Activated T-cell treated with anti-CD3 and anti-CD28 coated beads, Interleukin-2, amount 50 U/mL, for 72 hours (primary cell): Measurements from ENCODE around the gene WASL. TPM values are rescaled to one million over a fixed set of nuclear protein-coding genes. Genes with fewer than 3 reads are reported as not detected.
A peak's percentile ranks its signal among the peaks of the same experiment; 100 is the strongest.
"Not testable (repeated sequence)": the region's sequence is repeated elsewhere in the genome, so short reads cannot be mapped to it uniquely, and the experiment has no call there.

Experiments
- ATAC-seq, 2 donors: fragments of 150-1000 bp; cut with Tn5 transposase; replicated peaks in 1 of 2; 2 replicates each; pipeline ENCODE4 v1.10.0; 2021; ENCODE audit warnings: moderate library complexity in 2 of 2, mild to moderate bottlenecking in 1 of 2
- DNase-seq, 2 donors: peaks; one replicate each; pipeline ENCODE4 v3.0.0; 2021 to 2022; ENCODE audit warnings: mixed read lengths in 1 of 2
- H3K27ac Mint-ChIP-seq: one replicate; pipeline ENCODE4 v1.8.0; 2022; ENCODE audit warnings: mild to moderate bottlenecking, moderate library complexity, mixed read lengths
- H3K27me3 Mint-ChIP-seq: one replicate; pipeline ENCODE4 v1.8.0; 2022; ENCODE audit warnings: low read depth, mixed read lengths
- H3K36me3 Mint-ChIP-seq, 2 donors: one replicate each; pipeline ENCODE4 v1.8.0; 2022; ENCODE audit warnings: mixed read lengths in 2 of 2, mild to moderate bottlenecking in 1 of 2; ENCODE audit not compliant: insufficient read depth in 2 of 2
- H3K4me1 Mint-ChIP-seq: one replicate; pipeline ENCODE4 v1.8.0; 2022; ENCODE audit warnings: low read depth, mixed read lengths
- H3K4me3 Mint-ChIP-seq, 2 donors: one replicate each; pipeline ENCODE4 v1.8.0; 2022; ENCODE audit warnings: mild to moderate bottlenecking in 2 of 2, mixed read lengths in 2 of 2, moderate library complexity in 2 of 2
- H3K9me3 Mint-ChIP-seq, 2 donors: one replicate each; pipeline ENCODE4 v1.8.0; 2022; ENCODE audit warnings: mixed read lengths in 2 of 2
- total RNA-seq, 2 donors: library from RNA; stranded (reverse); gene quantifications; one replicate each; pipeline ENCODE4 v1.2.3, GENCODE V29; 2022

The WASL gene
- total RNA-seq, 2 donors from 2014 or later: 7.2 to 8.7 TPM

DNA sequence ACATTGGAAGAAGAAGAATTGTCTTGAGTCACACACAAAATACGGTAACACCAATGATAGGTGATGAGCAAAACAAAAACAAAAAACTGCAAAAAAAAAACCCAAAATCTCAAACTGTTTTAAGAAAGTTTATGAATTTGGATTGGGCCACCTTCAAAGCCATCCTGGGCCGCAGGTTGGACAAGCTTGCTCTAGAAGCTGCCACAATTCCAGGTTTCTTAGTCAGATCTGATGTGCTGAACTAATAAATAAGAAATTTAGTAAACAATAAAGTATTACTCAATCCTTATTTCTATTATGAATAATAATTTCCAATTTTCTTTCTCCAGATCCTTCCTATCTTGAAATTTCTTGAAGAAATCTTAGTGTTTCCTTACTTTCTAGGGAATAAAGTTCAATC is 10.0 kb downstream of the WASL start:
- no peak overlapping the region for H3K4me3 Mint-ChIP-seq
- H3K27ac Mint-ChIP-seq: no peak overlapping the region
- H3K9me3 Mint-ChIP-seq: peaks cover 4 to 5% of the 10 kb centered on the region in 2 donors
- H3K27me3 Mint-ChIP-seq: no peaks in the 10 kb centered on the region
- peaks cover 8 to 13% of the 10 kb centered on the region in 2 donors for H3K36me3 Mint-ChIP-seq
- no peak for ATAC-seq
- peaks cover 35% of the 10 kb centered on the region for H3K4me1 Mint-ChIP-seq
- DNase-seq: no peak

DNA sequence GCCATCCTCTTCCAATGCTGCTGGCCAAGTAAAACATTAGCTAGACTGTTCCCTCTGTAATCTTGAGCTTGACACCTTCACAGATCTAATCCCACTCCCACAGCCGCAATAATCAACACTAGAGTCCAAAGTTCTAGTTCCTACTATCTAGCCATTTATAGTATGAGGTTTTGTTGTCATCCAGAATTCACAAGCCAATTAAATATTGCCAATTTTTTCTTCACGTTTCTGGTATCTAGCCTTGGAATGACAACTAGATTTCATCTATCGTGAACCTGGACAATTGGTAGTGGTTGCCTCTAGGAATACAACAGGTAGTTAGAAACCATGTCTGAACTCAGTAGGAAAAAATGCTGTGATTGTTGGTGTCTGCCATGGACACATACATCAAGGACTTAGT is 10.4 kb downstream of the WASL start:
- no peak for ATAC-seq
- H3K4me3 Mint-ChIP-seq: no peak overlapping the region
- no peaks in the 10 kb centered on the region for H3K27me3 Mint-ChIP-seq
- no peak overlapping the region for H3K27ac Mint-ChIP-seq
- no peak for DNase-seq
- peaks cover 10 to 17% of the 10 kb centered on the region in 2 donors for H3K36me3 Mint-ChIP-seq
- peaks cover 35% of the 10 kb centered on the region for H3K4me1 Mint-ChIP-seq
- H3K9me3 Mint-ChIP-seq: peaks cover 4 to 5% of the 10 kb centered on the region in 2 donors

DNA sequence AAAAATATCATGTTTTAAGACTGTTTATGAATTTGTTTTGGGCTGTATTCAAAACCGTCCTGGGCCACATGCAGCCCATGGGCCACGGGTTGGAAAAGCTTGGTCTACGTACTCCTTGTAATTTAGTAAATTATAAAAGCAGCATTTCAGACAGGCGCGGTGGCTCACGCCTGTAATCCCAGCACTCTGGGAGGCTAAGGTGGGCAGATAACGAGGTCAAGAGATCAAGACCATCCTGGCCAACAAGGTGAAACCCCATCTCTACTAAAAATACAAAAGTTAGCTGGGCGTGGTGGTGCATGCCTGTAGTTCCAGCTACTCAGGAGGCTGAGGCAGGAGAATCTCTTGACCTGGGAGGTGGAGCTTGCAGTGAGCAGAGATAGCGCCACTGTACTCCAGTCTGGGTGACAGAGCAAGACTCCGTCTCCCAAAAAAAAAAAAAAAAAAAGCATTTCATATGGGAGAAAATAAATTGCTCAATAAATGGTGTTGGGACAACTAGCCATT is 11.6 kb downstream of the WASL start:
- peaks cover 15 to 27% of the 10 kb centered on the region in 2 donors for H3K36me3 Mint-ChIP-seq
- H3K9me3 Mint-ChIP-seq, H3K4me3 Mint-ChIP-seq, H3K27me3 Mint-ChIP-seq, H3K27ac Mint-ChIP-seq, ATAC-seq, DNase-seq: not testable (repeated sequence)
- peaks cover 31% of the 10 kb centered on the region for H3K4me1 Mint-ChIP-seq

DNA sequence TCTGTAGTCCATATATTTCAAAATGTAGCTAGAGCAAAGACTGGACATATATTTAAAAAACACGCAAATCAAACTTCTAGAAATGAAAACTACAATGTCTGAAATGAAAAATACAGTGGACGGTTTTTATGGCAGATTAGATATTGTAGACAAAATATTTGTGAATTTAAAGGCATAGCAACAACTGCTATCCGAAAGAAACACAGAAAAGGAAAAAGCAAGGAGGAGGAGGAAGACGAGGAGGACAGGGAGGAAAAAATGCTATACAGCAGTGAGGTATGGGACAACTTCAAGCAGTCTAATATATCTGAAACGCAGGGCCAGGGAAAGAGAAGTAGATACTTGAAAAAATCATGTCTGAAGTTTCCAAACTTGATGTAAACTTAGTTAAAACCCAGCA is 13.3 kb downstream of the WASL start:
- H3K4me3 Mint-ChIP-seq: no peak overlapping the region
- DNase-seq (no peak), ATAC-seq (no peak)
- H3K9me3 Mint-ChIP-seq: peaks cover 7 to 10% of the 10 kb centered on the region in 2 donors
- H3K4me1 Mint-ChIP-seq: peaks cover 33% of the 10 kb centered on the region
- H3K36me3 Mint-ChIP-seq: peaks cover 20 to 33% of the 10 kb centered on the region in 2 donors
- H3K27me3 Mint-ChIP-seq: no peaks in the 10 kb centered on the region
- H3K27ac Mint-ChIP-seq: no peak overlapping the region

DNA sequence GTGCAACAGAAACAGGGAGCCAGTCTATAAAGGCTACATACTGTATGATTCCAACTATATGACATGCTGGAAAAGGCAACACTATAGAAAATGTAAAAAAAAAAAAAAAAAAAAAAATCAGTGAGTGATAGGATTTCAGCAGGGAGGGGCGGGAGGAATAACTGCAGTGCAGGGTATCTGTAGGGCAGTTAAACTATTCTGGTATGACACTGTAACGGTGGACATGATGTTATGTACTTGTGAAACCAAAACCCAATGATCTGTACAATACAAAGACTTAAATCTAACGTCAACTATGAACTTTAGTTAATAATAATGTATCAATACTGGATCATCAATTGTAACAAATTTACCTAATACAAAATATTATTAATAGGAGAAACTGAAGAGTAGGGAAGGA is 14.3 kb downstream of the WASL start:
- Mint-ChIP-seq H3K36me3 (peaks cover 20 to 36% of the 10 kb centered on the region in 2 donors), H3K27ac (no peak overlapping the region), H3K4me1 (peaks cover 33% of the 10 kb centered on the region), H3K9me3 (peaks cover 7 to 10% of the 10 kb centered on the region in 2 donors), H3K27me3 (no peaks in the 10 kb centered on the region), H3K4me3 (no peak overlapping the region)
- ATAC-seq (no peak), DNase-seq (no peak)

DNA sequence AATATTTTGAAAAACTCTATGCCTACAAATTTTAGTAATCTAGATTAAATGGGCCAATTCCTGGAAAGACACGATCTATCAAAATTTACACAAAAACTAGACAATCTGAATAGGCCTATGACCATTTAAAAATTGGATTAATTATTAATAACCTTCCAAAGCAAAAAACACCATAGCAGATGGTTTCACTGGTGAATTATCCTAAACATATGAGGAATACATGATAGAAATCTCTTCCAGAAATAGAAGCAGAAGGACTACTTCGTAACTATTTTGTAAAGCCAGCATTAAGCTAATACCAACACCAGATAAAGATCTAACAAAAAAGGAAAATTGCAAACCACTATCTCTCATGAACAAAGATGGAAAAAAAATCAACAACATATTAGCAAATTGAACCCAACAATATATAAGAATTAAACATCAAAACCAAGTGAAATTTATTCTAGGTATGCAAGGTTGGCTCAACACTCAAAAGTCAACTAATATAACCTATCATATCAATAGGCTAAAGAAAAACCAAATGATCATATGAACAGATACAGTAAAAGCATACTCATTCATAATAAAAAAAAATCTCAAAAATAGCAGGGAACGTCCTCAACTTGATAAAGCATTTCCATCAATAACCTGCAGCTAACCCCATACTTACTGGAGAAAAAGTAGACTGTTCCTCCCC is 16.3 kb downstream of the WASL start:
- Mint-ChIP-seq H3K9me3 (peaks cover 7 to 10% of the 10 kb centered on the region in 2 donors), H3K36me3 (peaks cover 17 to 37% of the 10 kb centered on the region in 2 donors), H3K4me3 (no peak overlapping the region), H3K4me1 (peaks cover 41% of the 10 kb centered on the region), H3K27me3 (no peaks in the 10 kb centered on the region), H3K27ac (no peak overlapping the region)
- ATAC-seq: no peak
- DNase-seq: no peak

DNA sequence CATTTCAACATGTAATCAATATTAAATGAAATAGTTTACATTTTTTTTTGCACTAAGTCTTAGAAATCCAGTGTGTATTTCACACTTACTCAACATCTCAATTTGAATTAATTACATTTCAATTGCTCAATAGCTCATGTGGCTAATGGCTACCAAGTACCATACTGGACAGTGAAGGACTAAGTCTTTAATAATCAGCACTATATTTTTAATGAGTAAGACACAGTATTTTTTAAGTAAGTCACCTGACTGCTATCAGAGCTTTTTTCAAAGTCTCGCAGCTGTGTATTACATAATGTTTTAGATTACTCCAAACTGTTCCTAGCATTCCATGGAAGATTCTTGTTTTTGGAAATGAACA is 19.6 kb downstream of the WASL start:
- no peak overlapping the region for H3K27ac Mint-ChIP-seq
- no peak overlapping the region for H3K4me3 Mint-ChIP-seq
- DNase-seq (no peak), ATAC-seq (no peak)
- H3K36me3 Mint-ChIP-seq: peaks cover 14 to 31% of the 10 kb centered on the region in 2 donors
- H3K27me3 Mint-ChIP-seq: no peaks in the 10 kb centered on the region
- H3K4me1 Mint-ChIP-seq: peaks cover 50% of the 10 kb centered on the region
- H3K9me3 Mint-ChIP-seq: peaks cover 2 to 7% of the 10 kb centered on the region in 2 donors

DNA sequence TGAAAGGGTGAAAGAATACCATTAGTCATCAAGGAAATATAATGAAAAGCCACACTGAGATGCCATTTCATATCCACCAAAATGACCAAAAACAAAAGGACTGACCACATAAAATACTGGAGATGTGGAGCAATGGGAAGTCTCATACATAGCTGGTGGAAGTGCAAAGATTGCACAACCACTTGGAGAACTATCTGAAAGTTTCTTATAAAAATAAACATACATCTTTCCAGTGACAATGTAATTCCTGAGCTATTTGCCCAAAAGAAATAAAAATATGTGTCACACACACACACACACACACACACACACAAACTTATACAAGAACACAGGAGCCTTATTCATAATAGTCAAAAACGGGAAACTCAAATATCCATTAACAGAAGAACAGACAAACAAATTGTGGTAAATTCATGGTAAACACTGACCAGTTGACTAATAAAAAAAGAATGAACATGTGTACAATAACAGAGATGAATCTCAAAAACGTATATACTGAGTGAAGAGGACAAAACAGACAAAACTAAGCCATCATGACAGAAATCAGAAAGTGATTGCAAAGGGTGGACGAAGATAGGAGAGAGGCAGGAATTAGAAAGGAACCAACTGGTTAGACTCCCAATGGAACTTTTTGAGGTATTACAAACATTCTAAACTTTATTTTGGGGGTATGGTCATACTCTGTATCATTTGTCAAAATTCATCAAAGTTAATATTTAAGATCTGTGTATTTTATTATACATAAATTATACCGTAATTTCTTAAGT is 21.5 kb downstream of the WASL start:
- ATAC-seq (no peak), DNase-seq (no peak)
- H3K4me1 Mint-ChIP-seq: peaks cover 39% of the 10 kb centered on the region
- H3K36me3 Mint-ChIP-seq: peaks cover 6 to 14% of the 10 kb centered on the region in 2 donors
- H3K27ac Mint-ChIP-seq: no peak overlapping the region
- no peak overlapping the region for H3K4me3 Mint-ChIP-seq
- no peaks in the 10 kb centered on the region for H3K27me3 Mint-ChIP-seq
- peaks cover 0 to 3% of the 10 kb centered on the region in 2 donors for H3K9me3 Mint-ChIP-seq

DNA sequence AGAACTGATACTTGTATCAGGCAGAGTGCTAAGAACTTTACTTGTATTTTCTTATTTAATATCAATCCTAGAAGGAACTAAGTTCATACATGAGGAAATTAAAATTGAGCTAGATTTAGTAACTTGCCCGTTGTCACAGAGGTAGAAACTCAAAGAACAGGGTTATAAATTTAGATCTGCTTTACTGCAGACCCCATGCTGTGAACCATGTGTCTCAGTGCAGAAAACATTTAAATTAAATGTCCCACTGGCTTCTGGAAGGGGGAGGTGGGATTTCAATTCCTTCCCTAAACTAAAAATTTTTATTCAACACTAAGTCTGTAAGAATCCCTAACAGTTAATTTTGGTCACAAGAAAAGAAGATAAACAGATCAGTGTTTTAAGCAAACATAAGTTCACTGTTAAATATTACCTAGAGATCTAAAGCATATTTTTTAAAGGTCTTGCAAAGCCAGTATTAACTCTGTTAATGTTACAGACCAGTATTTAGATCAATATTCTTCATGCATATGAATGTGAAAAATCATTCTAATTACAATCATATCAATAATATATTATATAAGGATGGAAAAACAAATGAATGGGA is 23.1 kb downstream of the WASL start:
- Mint-ChIP-seq H3K4me1 (peaks cover 39% of the 10 kb centered on the region), H3K9me3 (no peaks in the 10 kb centered on the region), H3K27ac (no peak overlapping the region), H3K4me3 (no peak overlapping the region), H3K27me3 (no peaks in the 10 kb centered on the region), H3K36me3 (peaks cover 1 to 8% of the 10 kb centered on the region in 2 donors)
- no peak for DNase-seq
- ATAC-seq: no peak

DNA sequence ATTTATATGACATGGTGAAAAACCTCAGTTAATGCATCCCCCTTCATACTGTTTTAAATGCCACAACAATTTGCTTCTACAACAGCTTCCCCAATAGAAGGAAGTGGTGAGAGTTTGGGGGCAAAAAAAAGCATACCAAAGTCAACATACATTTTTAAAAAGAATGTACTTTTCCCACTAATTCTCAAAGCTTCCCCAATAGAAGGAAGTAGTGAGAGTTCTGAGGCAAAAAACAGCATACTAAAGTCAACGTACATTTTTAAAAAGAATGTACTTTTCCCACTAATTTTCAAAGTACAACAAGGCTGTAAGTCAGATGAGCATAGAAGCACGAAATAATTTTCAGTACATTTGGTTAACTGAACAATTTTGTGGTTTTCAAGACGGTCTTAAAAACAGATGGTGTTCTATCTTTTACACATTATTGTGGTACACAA is 24.0 kb downstream of the WASL start:
- Mint-ChIP-seq H3K27ac (no peak overlapping the region), H3K4me1 (peaks cover 46% of the 10 kb centered on the region), H3K36me3 (peaks cover 1 to 6% of the 10 kb centered on the region in 2 donors), H3K4me3 (no peak overlapping the region), H3K9me3 (no peaks in the 10 kb centered on the region), H3K27me3 (no peaks in the 10 kb centered on the region)
- DNase-seq: no peak
- no peak for ATAC-seq

DNA sequence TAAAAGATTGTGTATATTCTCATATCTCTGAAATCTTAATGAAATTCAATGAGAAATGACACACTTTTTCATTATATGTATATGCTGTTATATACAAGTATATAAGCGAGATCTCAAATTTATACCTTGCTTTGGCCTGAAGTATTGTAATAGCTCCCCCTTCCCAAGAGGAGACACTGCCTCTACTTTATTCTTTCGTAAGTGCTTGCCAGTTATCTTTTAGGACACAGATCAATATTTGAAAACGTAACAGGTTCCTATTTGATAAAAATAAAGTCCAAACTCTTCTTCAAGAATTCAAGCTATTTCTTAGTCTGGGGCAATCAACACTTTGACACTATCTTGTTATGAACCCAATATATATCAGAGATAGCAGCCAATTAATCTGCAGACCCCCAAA is 24.9 kb downstream of the WASL start:
- peaks cover 55% of the 10 kb centered on the region for H3K4me1 Mint-ChIP-seq
- peaks cover 1 to 5% of the 10 kb centered on the region in 2 donors for H3K36me3 Mint-ChIP-seq
- no peaks in the 10 kb centered on the region for H3K9me3 Mint-ChIP-seq
- H3K27me3 Mint-ChIP-seq: no peaks in the 10 kb centered on the region
- DNase-seq: no peak
- no peak overlapping the region for H3K4me3 Mint-ChIP-seq
- no peak overlapping the region for H3K27ac Mint-ChIP-seq
- no peak for ATAC-seq

DNA sequence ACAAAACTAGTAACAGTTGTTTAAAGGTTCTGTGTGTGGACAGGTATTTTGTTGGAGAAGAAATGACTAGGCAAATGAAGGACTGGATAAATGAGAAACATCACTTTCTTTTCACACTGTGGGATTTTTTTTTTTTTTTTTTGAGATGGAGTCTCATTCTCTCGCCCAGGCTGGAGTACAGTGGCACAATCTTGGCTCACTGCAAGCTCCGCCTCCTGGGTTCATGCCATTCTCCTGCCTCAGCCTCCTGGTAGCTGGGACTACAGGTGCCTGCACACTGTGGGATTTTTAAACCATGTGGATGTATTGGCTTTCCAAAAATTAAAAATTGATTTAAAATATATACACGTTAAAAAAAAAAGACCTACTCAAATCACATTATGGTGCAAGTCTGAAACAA is 28.3 kb downstream of the WASL start:
- H3K36me3 Mint-ChIP-seq, H3K9me3 Mint-ChIP-seq, H3K27me3 Mint-ChIP-seq, DNase-seq, H3K27ac Mint-ChIP-seq, ATAC-seq, H3K4me3 Mint-ChIP-seq: not testable (repeated sequence)
- H3K4me1 Mint-ChIP-seq: peaks cover 39% of the 10 kb centered on the region

DNA sequence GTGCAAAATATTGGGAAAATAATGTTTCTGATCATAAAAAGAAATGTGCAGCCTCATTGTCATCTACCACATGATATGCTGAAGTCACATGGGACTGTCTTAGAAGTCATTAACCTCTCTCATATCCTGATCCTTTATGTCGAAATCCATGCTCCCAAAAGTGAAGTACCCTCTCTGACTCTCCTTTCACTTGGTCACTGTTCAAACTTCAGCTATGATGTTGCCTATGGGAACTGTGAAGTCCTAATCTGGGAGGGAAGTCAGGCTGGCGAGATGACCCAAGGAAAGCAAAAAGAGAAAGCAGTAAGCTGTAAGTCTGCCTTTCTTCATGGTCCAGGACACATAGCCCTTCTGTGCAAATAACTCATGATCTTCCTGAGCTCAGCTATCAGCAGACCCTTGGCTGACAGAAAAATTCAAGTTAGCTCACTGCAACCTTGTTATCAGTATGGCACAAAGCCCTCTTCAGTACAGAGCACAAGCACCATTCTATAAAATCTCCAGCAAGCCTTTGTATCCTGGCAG is 29.5 kb downstream of the WASL start:
- Mint-ChIP-seq H3K27ac (peak overlapping the region; percentile 24), H3K27me3 (no peaks in the 10 kb centered on the region), H3K4me3 (peak overlapping the region in 1 of 2 donors; percentile 20), H3K36me3 (peaks cover 0 to 2% of the 10 kb centered on the region in 2 donors), H3K9me3 (no peaks in the 10 kb centered on the region), H3K4me1 (peaks cover 40% of the 10 kb centered on the region)
- DNase-seq (no peak), ATAC-seq (no peak)
